ENCODE data around the gene KCNMB1.

The KCNMB1 gene

GRCh38 chr5:170388818-170389549 lies at the start of gene KCNMB1:
KCNMB1 (minus strand) TSS chr5:170389367; CDS start chr5:170385447, 3,920 bp downstream.
- no peak for DNase-seq (ENCODE audit: low spot score)

GRCh38 chr5:170438581-170438980 lies 49.4 kb upstream of the KCNMB1 start:
- DNase-seq (ENCODE audit: low spot score): peak; percentile 39

GRCh38 chr5:170437621-170438375 lies 48.6 kb upstream of the KCNMB1 start:
- peak; percentile 32 for DNase-seq (ENCODE audit: low spot score)

- DNase-seq (ENCODE audit: low spot score): peak; percentile 42
Measured at GRCh38 chr5:170436335-170436734, 47.2 kb upstream of the KCNMB1 start.

GRCh38 chr5:170434966-170435605 lies 45.9 kb upstream of the KCNMB1 start:
- peak; percentile 84 for DNase-seq (ENCODE audit: low spot score)

- no peak for DNase-seq (ENCODE audit: low spot score)
Measured at GRCh38 chr5:170432669-170433068, 43.5 kb upstream of the KCNMB1 start.

GRCh38 chr5:170431571-170431970 lies 42.4 kb upstream of the KCNMB1 start:
- DNase-seq (ENCODE audit: low spot score): no peak

GRCh38 chr5:170430866-170431437 lies 41.8 kb upstream of the KCNMB1 start:
- no peak for DNase-seq (ENCODE audit: low spot score)

- DNase-seq (ENCODE audit: low spot score): no peak
Measured at GRCh38 chr5:170430256-170430655, 41.1 kb upstream of the KCNMB1 start.

- no peak for DNase-seq (ENCODE audit: low spot score)
Measured at GRCh38 chr5:170429014-170429413, 39.8 kb upstream of the KCNMB1 start.

- DNase-seq (ENCODE audit: low spot score): no peak
Measured at GRCh38 chr5:170427672-170428236, 38.6 kb upstream of the KCNMB1 start.

GRCh38 chr5:170426786-170427185 lies 37.6 kb upstream of the KCNMB1 start:
- DNase-seq (ENCODE audit: low spot score): no peak

- no peak for DNase-seq (ENCODE audit: low spot score)
Measured at GRCh38 chr5:170426149-170426767, 37.1 kb upstream of the KCNMB1 start.

GRCh38 chr5:170425731-170426130 lies 36.6 kb upstream of the KCNMB1 start:
- DNase-seq (ENCODE audit: low spot score): no peak

- no peak for DNase-seq (ENCODE audit: low spot score)
Measured at GRCh38 chr5:170424629-170425028, 35.5 kb upstream of the KCNMB1 start.

GRCh38 chr5:170423692-170424091 lies 34.5 kb upstream of the KCNMB1 start:
- DNase-seq (ENCODE audit: low spot score): no peak

- DNase-seq (ENCODE audit: low spot score): no peak
Measured at GRCh38 chr5:170421826-170422225, 32.7 kb upstream of the KCNMB1 start.

GRCh38 chr5:170420806-170421412 lies 31.7 kb upstream of the KCNMB1 start:
- peak; percentile 77 for DNase-seq (ENCODE audit: low spot score)

GRCh38 chr5:170419643-170420042 lies 30.5 kb upstream of the KCNMB1 start:
- DNase-seq (ENCODE audit: low spot score): no peak

- no peak for DNase-seq (ENCODE audit: low spot score)
Measured at GRCh38 chr5:170418736-170419135, 29.6 kb upstream of the KCNMB1 start.

- no peak for DNase-seq (ENCODE audit: low spot score)
Measured at GRCh38 chr5:170416526-170416925, 27.4 kb upstream of the KCNMB1 start.

Measured in ecto neural progenitor cell (in vitro differentiated cells).